SK-N-SH (cell line): ENCODE data around the gene SMURF1. TPM values are rescaled to one million over a fixed set of nuclear protein-coding genes. Genes with fewer than 3 reads are reported as not detected.

Experiments
- CTCF ChIA-PET: fragments of 300-600, 350-600 bp; formaldehyde crosslinking; extraction: SDS; loops from one replicate; lab custom pipeline; 2021; lab: Yijun Ruan, JAX
- POLR2A ChIA-PET: fragments of 350-600 bp; sonication (Branson Sonifier 250); formaldehyde crosslinking; extraction: SDS; loops from one replicate; lab custom pipeline; 2020; ENCODE audit warnings: antibody characterized with exemption, inconsistent platforms; lab: Yijun Ruan, JAX
- DNase-seq: peaks from one replicate; pipeline ENCODE4 v3.0.0; 2012
- H2AFZ ChIP-seq: fragments of 200-600 bp; sonication (generic); 2 replicates; pipeline ENCODE4 v1.8.1; 2016; ENCODE audit warnings: antibody characterized with exemption, mild to moderate bottlenecking, low read depth
- H3F3A ChIP-seq: fragments of 200-600 bp; sonication (generic); replicated peaks from 2 replicates; pipeline ENCODE3; 2016; ENCODE audit warnings: antibody characterized with exemption, mild to moderate bottlenecking; ENCODE audit not compliant: insufficient read depth
- H3K27ac ChIP-seq, 2 experiments: fragments of 200-500 bp in 1 of 2; fragments of 200-600 bp in 1 of 2; sonication (Bioruptor generic) in 1 of 2; sonication (generic), shearing (Covaris generic) in 1 of 2; 2 replicates each; pipeline versions ENCODE4 v1.5.1 to v1.6.1; 2014 to 2016; ENCODE audit warnings: low read depth in 2 of 2, inconsistent platforms in 1 of 2, low read length in 1 of 2, mild to moderate bottlenecking in 1 of 2, mixed read lengths in 1 of 2
- H3K27me3 ChIP-seq: fragments of 200-600 bp; sonication (generic), shearing (Covaris generic); 2 replicates; pipeline ENCODE4 v1.6.1; 2016; ENCODE audit warnings: mixed run types; ENCODE audit not compliant: insufficient read depth
- H3K36me3 ChIP-seq, 2 experiments: fragments of 200-500 bp in 1 of 2; fragments of 200-600 bp in 1 of 2; sonication (Bioruptor generic) in 1 of 2; sonication (generic) in 1 of 2; replicated peaks in 1 of 2; 2 replicates each; pipeline versions ENCODE3 to v1.5.1; 2014 to 2016; ENCODE audit warnings: low read length in 1 of 2, mild to moderate bottlenecking in 1 of 2; ENCODE audit not compliant: insufficient read depth in 2 of 2, control insufficient read depth in 1 of 2
- H3K4me1 ChIP-seq, 2 experiments: fragments of 200-500 bp in 1 of 2; fragments of 200-600 bp in 1 of 2; sonication (Bioruptor generic) in 1 of 2; sonication (generic), shearing (Covaris generic) in 1 of 2; 2 replicates each; pipeline versions ENCODE4 v1.5.1 to v1.6.1; 2014 to 2016; ENCODE audit warnings: low read depth in 1 of 2, low read length in 1 of 2, mixed run types in 1 of 2; ENCODE audit not compliant: insufficient read depth in 2 of 2, control insufficient read depth in 1 of 2
- H3K4me2 ChIP-seq: fragments of 200-600 bp; sonication (generic), shearing (Covaris generic); 2 replicates; pipeline ENCODE4 v1.6.1; 2017; ENCODE audit warnings: mixed run types
- H3K4me3 ChIP-seq, 2 experiments: fragments of 200-500 bp in 1 of 2; fragments of 200-600 bp in 1 of 2; sonication (Bioruptor generic) in 1 of 2; sonication (generic), shearing (Covaris generic) in 1 of 2; 2 replicates each; pipeline versions ENCODE4 v1.5.1 to v1.8.1; 2014 to 2016; ENCODE audit warnings: low read depth in 2 of 2, inconsistent platforms in 1 of 2, low read length in 1 of 2, mild to moderate bottlenecking in 1 of 2, mixed read lengths in 1 of 2, moderate library complexity in 1 of 2
- H3K79me2 ChIP-seq: fragments of 200-600 bp; sonication (generic); 2 replicates; pipeline ENCODE4 v1.8.1; 2017; ENCODE audit warnings: mild to moderate bottlenecking; ENCODE audit not compliant: insufficient read depth
- H3K9ac ChIP-seq: fragments of 200-600 bp; sonication (generic); 2 replicates; pipeline ENCODE4 v1.6.1; 2017; ENCODE audit warnings: mixed run types
- H3K9me2 ChIP-seq: fragments of 200-600 bp; sonication (generic); 2 replicates; pipeline ENCODE4 v1.6.1; 2017; ENCODE audit warnings: mixed run types
- H3K9me3 ChIP-seq: fragments of 200-600 bp; sonication (generic); 2 replicates; pipeline ENCODE4 v1.6.1; 2017; ENCODE audit warnings: mixed run types, mild to moderate bottlenecking, moderate library complexity
- H4K20me1 ChIP-seq: fragments of 200-600 bp; sonication (generic); 2 replicates; pipeline ENCODE4 v1.6.1; 2017; ENCODE audit warnings: mild to moderate bottlenecking, mixed run types; ENCODE audit not compliant: insufficient read depth
- CHD2 ChIP-seq: fragments of 150-350 bp; IDR thresholded peaks from 2 replicates; pipeline ENCODE4 v1.6.1; 2018; ENCODE audit warnings: low read length; ENCODE audit not compliant: partially characterized antibody
- FOSL2 ChIP-seq: IDR thresholded peaks from 2 replicates; pipeline ENCODE4 v1.4.0; 2012; ENCODE audit warnings: low read depth, mild to moderate bottlenecking, moderate library complexity, borderline replicate concordance
- GABPA ChIP-seq: IDR thresholded peaks from 2 replicates; pipeline ENCODE4 v1.4.0; 2012; ENCODE audit warnings: low read depth, mild to moderate bottlenecking
- GATA2 ChIP-seq: sonication (generic); formaldehyde crosslinking; IDR thresholded peaks from 2 replicates; pipeline ENCODE4 v1.5.0; 2020; ENCODE audit warnings: mild to moderate bottlenecking, missing genetic modification reagents
- JUND ChIP-seq: IDR thresholded peaks from 2 replicates; pipeline ENCODE4 v1.4.0; 2012
- MXI1 ChIP-seq: IDR thresholded peaks from 2 replicates; pipeline ENCODE4 v1.6.1; 2012; ENCODE audit warnings: mild to moderate bottlenecking, low read depth, low read length, improper control_type of control experiment
- NFIC ChIP-seq: IDR thresholded peaks from 2 replicates; pipeline ENCODE4 v1.4.0; 2012; ENCODE audit warnings: borderline replicate concordance
- NRF1 ChIP-seq: IDR thresholded peaks from 2 replicates; pipeline ENCODE4 v1.6.1; 2012; ENCODE audit warnings: low read depth, mild to moderate bottlenecking, low read length
- POLR2AphosphoS5 ChIP-seq: IDR thresholded peaks from 2 replicates; pipeline ENCODE4 v1.6.1; 2012; ENCODE audit warnings: low read depth, low read length
- RAD21 ChIP-seq: IDR thresholded peaks from 2 replicates; pipeline ENCODE4 v1.6.1; 2012; ENCODE audit warnings: mild to moderate bottlenecking, low read length
- REST ChIP-seq: IDR thresholded peaks from 2 replicates; pipeline ENCODE4 v1.6.1; 2012; ENCODE audit warnings: mild to moderate bottlenecking, low read depth, low read length, moderate library complexity
- WGBS: methylation state at CpG from one replicate; pipeline ENCODE4 v1.1.6; 2017; ENCODE audit warnings: low lambda C conversion rate; 5-methylcytosine and 5-hydroxymethylcytosine counted together
- polyA plus RNA-seq, 3 experiments: library from polyadenylated mRNA; depleted of rRNA; stranded (reverse); fragments of >200 nt; gene quantifications; 2 replicates each; pipeline ENCODE4 v1.2.3, GENCODE V29; 2012
- TF ChIP-seq, protein P1 (sequence below): fragments of 200-600 bp; sonication (generic); IDR thresholded peaks from 2 replicates; pipeline ENCODE4 v1.6.1; 2017; ENCODE audit warnings: antibody characterized with exemption, mild to moderate bottlenecking, moderate library complexity

Gene SMURF1
- polyA plus RNA-seq, 1 of the 3 experiments (the other 2 are of a cell fraction), result 12.9 TPM

GRCh38 chr7:99146979-99147378 lies 3.1 kb upstream of the SMURF1 start:
- H2AFZ ChIP-seq, result no peak overlapping the region
- H3K4me3 ChIP-seq, result no peak overlapping the region
- peaks cover 8% of the 10 kb centered on the region; the same call in 1 of the 2 replicates for H3K79me2 ChIP-seq
- DNase-seq, result no peak
- no peak overlapping the region for H3K27ac ChIP-seq
- no peaks in the 10 kb centered on the region for H3K36me3 ChIP-seq
- H3K27me3 ChIP-seq, result no peaks in the 10 kb centered on the region
- no peak for TF ChIP-seq NRF1
- TF ChIP-seq NFIC, result no peak
- no peak for TF ChIP-seq JUND
- TF ChIP-seq REST, result no peak
- no peak for TF ChIP-seq RAD21
- no peak for TF ChIP-seq CHD2
- TF ChIP-seq POLR2AphosphoS5, result no peak
- TF ChIP-seq GATA2 (CRISPR knock-in tag), result no peak
- TF ChIP-seq FOSL2, result no peak
- no peak for TF ChIP-seq GABPA
- no peak overlapping the region for H3K9ac ChIP-seq
- H3K9me2 ChIP-seq, result no peaks in the 10 kb centered on the region
- whole genome bisulfite sequencing, result 63% methylated on average over 4 of the region's 4 CpGs
- peaks cover 0 to 8% of the 10 kb centered on the region in 2 experiments; a peak in 2 of 4 replicates for H3K4me1 ChIP-seq
- no peak overlapping the region for H3K4me2 ChIP-seq
- peaks cover 3% of the 10 kb centered on the region; the same call in 1 of the 2 replicates for H4K20me1 ChIP-seq
- no peaks in the 10 kb centered on the region for H3K9me3 ChIP-seq
- H3F3A ChIP-seq, result peaks cover 4% of the 10 kb centered on the region
- ChIA-PET POLR2A (no interaction called here), CTCF (interaction anchor here (0.7 to 1.4 kb wide), 3 partner anchors 11 to 110 kb away, joined by 3 to 4 read pairs (median 3); no protein-coding TSS in a partner anchor)

- 2% methylated on average over 12 of the region's 46 CpGs for WGBS
- Histone ChIP-seq H2AFZ (0 out of 2 replicates have a peak overlapping the region, but pooled peaks have one; percentile 9), H3K27ac (peak overlapping the region; percentile 69 to 74), H3K9ac (peak overlapping the region; percentile 80), H3K4me2 (peak overlapping the region; percentile 60; the same call in 1 of the 2 replicates), H3K9me3 (no peaks in the 10 kb centered on the region), H3K79me2 (peaks cover 43% of the 10 kb centered on the region), H3K4me3 (peak overlapping the region; percentile 67 to 69), H4K20me1 (peaks cover 37% of the 10 kb centered on the region), H3K4me1 (peaks cover 18 to 19% of the 10 kb centered on the region in 2 experiments), H3K27me3 (no peaks in the 10 kb centered on the region), H3K9me2 (no peaks in the 10 kb centered on the region), H3K36me3 (peaks cover 5 to 9% of the 10 kb centered on the region in 2 experiments), H3F3A (peaks cover 26% of the 10 kb centered on the region)
- ChIA-PET CTCF (no interaction called here), POLR2A (no interaction called here)
- DNase-seq, result no peak
- TF ChIP-seq MXI1, result 0 out of 2 replicates have a peak, but pooled peaks have one; percentile 22
- TF ChIP-seq, protein P1, sequence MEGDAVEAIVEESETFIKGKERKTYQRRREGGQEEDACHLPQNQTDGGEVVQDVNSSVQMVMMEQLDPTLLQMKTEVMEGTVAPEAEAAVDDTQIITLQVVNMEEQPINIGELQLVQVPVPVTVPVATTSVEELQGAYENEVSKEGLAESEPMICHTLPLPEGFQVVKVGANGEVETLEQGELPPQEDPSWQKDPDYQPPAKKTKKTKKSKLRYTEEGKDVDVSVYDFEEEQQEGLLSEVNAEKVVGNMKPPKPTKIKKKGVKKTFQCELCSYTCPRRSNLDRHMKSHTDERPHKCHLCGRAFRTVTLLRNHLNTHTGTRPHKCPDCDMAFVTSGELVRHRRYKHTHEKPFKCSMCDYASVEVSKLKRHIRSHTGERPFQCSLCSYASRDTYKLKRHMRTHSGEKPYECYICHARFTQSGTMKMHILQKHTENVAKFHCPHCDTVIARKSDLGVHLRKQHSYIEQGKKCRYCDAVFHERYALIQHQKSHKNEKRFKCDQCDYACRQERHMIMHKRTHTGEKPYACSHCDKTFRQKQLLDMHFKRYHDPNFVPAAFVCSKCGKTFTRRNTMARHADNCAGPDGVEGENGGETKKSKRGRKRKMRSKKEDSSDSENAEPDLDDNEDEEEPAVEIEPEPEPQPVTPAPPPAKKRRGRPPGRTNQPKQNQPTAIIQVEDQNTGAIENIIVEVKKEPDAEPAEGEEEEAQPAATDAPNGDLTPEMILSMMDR, result no peak
Observed at GRCh38 chr7:99143521-99143852, 421 bp downstream of the SMURF1 start.
